GM19452 (cell line): ENCODE results near the gene RARRES1.
A peak's percentile ranks its signal among the peaks of the same experiment; 100 is the strongest.
"Not testable (repeated sequence)": the region's sequence is repeated elsewhere in the genome, so short reads cannot be mapped to it uniquely, and the experiment has no call there.

ENCODE experiments used
- ATAC-seq: cut with Tn5 transposase; IDR thresholded peaks from one replicate; pipeline ENCODE4 v1.9.1; 2021; ENCODE audit not compliant: unreplicated experiment

RARRES1 gene

DNA sequence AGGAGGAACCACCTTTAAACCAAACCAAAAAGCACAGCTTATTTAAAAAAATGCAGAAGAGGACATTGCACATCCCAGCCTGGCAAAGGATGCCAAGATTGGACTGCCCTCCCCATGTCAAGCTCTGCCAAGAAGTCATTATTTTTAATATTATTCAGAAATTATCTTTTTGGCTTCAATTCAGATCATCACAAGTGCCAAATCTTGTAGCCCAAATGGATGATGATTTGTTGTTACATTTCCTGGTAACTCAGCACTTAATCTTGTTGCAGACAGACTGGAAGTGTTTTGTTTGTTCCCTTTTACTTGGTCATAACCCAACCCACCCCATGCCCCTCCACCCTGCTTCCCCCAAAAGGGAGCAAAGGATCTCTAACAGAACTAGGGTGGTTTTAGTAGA is 31.7 kb downstream of the RARRES1 start:
- ATAC-seq = no peak

GRCh38 chr3:158696618-158697017 is 35.6 kb downstream of the RARRES1 start:
- no peak for ATAC-seq

- ATAC-seq = not testable (repeated sequence)
These were observed 38.3 kb downstream of the RARRES1 start for GRCh38 chr3:158693866-158694456.

DNA sequence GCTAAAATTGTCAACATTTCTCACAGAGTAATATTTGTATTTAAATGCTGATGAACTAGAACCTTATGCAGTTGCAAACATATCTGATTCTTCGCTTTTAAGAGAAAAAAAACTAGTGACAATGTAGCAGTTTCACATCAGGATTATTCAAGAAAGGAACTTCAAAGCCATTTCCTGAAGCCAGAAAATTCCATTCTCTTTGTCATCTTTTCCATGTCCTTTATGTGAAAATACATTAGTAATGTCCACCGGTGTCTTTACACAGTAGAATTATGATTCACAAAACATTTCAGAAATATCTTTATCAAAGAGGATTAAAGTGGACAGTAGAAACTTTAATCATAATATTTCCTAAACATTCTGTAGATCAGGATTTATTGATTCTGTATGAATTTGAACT is 47.1 kb downstream of the RARRES1 start:
- ATAC-seq = no peak

GRCh38 chr3:158683230-158683962 is 48.9 kb downstream of the RARRES1 start:
- ATAC-seq = no peak

DNA sequence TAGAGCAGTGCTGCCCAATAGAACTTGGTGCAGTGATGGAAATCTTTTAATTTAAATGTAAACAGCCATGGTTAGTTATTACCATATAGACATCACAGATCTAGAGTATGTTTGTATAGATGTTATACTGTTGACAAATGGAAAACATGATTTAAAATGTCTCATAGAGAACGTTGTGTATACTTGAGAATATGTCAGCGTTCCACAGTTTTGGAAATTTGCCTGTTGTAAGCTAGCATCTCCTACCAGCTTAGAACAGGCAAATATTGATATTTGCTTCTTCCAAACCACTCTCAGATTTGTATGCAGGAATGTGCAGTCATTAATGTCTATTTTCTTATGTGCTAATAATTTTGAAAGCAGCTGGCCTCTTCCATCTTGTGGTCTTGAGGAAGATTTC is 51.4 kb downstream of the RARRES1 start:
- no peak for ATAC-seq

GRCh38 chr3:158679547-158680000 is 52.7 kb downstream of the RARRES1 start:
- ATAC-seq = no peak

DNA sequence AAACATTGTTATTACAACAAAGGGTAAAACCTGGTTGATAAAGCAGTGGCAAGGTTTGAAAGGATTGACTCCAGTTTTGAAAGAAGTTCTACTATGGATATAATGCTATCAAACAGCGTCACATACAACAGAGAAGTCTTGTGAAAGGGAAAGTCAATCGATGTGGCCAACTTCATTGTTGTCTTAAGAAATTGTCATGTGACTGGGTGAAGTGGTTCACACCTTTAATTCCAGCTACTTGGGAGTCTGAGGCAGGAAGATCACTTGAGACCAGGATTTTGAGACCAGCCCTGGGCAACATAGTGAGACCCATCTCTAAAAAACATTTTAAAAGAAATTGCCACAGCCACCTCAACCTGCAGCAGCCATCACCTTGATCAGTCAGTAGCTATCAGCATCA is 53.6 kb downstream of the RARRES1 start:
- no peak for ATAC-seq

- peak; percentile 100 for ATAC-seq
These were observed 59.8 kb downstream of the RARRES1 start, which contains the start of gene LXN for GRCh38 chr3:158672215-158673176. Gene LXN, minus strand, starts transcription at chr3:158672648. Its CDS starts 170 bp downstream, at chr3:158672478.

GRCh38 chr3:158671821-158672214 is 60.4 kb downstream of the RARRES1 start:
- no peak for ATAC-seq

DNA sequence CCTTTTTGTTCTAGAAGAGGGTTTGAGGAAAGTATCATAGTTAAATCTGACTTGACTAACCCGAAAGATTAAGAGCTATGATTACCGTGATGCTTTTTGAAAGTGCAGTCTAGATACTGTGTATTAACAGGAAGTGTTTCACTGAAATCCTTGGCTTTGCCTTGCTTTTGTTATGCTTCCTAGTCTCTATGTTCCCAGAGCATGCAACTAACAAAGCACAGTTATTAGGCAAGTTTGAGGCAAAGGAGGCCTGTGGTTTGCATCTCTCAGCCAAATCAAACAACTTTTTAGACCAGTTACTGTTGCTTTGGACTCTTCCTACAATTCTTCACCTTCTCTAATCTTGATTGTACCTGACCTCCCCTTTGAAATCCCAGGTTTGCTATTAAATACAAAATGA is 63.8 kb downstream of the RARRES1 start:
- no peak for ATAC-seq

DNA sequence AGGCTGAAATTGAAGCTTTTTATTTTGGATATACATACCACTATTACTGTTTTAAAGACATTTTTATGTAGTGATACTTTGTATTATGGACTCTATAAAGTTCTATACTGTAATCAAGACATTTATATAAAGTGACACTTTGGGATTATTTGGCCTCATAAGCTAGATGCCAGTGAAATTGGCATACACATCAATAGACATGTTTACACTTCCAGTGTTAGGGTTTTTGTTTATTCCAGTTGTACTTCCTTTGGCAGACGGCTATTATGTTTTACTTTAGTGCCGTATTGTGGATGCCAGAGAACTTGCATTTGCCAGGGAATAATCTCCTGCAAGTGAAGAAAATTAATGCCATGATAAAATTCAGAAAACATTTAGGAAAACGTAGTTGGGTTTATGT is 65.8 kb downstream of the RARRES1 start:
- no peak for ATAC-seq

GRCh38 chr3:158663832-158664231 is 68.4 kb downstream of the RARRES1 start:
- no peak for ATAC-seq

DNA sequence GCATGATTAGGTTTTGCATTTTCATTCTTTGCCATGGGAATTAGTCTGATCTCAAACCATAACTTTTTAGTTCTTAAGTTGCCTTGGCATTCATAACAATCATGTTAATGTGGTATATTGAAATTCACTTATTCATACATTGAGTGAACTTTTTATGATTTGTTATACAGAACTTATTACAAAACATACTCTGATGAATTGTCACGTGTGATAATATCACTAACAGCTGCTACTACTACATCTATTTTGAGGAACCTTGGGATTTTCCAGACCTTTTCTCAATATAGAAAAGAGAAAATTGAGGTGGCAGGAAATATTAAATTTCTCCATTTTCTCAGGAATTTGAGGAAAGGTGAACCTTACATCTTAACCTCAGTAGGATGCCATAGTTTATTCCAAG is 69.0 kb downstream of the RARRES1 start:
- ATAC-seq = no peak

- no peak for ATAC-seq
These were observed 71.5 kb downstream of the RARRES1 start for GRCh38 chr3:158660711-158661110.

GRCh38 chr3:158659454-158660237 is 72.6 kb downstream of the RARRES1 start:
- peak; percentile 84 for ATAC-seq

DNA sequence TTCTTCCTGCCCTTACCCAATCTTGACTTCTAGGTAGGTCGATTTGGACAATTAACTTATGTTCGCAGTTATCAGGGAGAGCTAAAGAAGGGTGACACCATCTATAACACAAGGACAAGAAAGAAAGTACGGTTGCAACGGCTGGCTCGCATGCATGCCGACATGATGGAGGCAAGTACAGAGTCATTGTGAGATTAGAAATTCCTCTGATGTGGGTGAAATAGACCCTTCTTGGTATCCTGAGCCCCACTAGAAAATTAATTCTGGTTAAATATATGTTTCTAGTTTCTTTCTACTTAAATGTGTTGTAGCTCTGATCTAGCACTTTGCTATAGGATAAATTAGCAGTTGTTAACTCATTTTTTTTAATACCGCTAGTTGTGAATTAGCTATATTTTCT is 73.4 kb downstream of the RARRES1 start:
- ATAC-seq = no peak

GRCh38 chr3:158652463-158652862 is 79.8 kb downstream of the RARRES1 start:
- ATAC-seq = no peak

GRCh38 chr3:158651192-158651591 is 81.1 kb downstream of the RARRES1 start:
- no peak for ATAC-seq

DNA sequence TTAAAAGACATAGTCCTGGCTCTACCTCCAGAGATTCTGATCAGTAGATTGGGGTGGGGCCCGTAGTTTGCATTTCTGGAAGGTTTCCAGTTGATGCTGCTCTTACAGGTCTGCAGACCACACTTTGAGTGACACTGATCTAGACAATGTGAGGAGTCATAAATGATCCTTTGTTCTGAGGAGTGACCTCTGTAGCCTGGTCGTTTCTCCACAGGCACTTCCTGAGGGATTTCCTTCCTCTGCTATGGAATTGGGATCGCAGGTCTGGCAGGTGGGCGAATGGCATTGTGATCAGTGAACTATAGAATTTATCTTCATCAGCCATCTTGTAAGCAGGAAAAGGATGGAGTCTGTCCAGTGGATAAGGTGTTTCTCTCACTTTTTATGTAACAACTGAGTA is 82.5 kb downstream of the RARRES1 start:
- ATAC-seq = no peak
